ENCODE data around the gene MIA3.

GRCh38 chr1:222663431-222663934 lies 45.6 kb downstream of the MIA3 start:
- TF ChIP-seq CTCF (conservative IDR thresholded peaks at IDR 0.05 in 1 of 2, IDR thresholded peaks at IDR 0.05 in 1 of 2; ENCODE audit: low read depth in 1 of 2, low read length in 2 of 2) (no peak), EZH2 (IDR thresholded peaks at IDR 0.05; ENCODE audit: low read length, missing control alignments) (no peak)

All from fibroblast of lung (primary cell).